PFSK-1 (cell line): ENCODE data around the gene TTC27.

Experiments
- TAF1 ChIP-seq: IDR thresholded peaks from 2 replicates; pipeline ENCODE4 v1.6.1; 2012; ENCODE audit warnings: low read length, control low read depth, borderline replicate concordance; ENCODE audit not compliant: insufficient read depth
- TF ChIP-seq, protein P1 (sequence below), 2 experiments: IDR thresholded peaks; 2 replicates each; pipeline versions ENCODE4 v1.6.1 to v1.8.0; 2011 to 2012; ENCODE audit warnings: low read depth in 2 of 2, low read length in 2 of 2, control low read depth in 1 of 2, inconsistent platforms in 1 of 2, mild to moderate bottlenecking in 1 of 2, moderate library complexity in 1 of 2; ENCODE audit not compliant: insufficient read depth in 1 of 2

DNA sequence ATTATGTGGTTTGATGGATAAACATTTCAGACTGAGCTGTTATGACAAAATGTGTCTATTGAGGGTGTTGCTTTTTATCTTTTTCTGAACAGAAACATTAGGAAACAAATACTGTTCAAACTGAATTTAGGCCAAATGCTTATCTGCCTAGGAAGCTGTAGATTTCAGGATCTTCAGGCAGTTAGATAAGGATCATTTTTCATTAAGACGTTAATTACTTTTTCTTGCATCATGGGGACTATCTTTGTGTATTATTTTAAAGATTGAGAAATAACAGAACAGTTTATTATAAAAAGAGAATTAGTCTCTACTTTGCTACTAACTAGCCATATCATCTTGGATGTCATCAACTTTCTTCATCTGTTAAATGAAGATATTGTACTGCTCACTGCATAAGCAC, 107.5 kb downstream of the TTC27 start:
- no peak for TF ChIP-seq TAF1
- TF ChIP-seq, protein P1, sequence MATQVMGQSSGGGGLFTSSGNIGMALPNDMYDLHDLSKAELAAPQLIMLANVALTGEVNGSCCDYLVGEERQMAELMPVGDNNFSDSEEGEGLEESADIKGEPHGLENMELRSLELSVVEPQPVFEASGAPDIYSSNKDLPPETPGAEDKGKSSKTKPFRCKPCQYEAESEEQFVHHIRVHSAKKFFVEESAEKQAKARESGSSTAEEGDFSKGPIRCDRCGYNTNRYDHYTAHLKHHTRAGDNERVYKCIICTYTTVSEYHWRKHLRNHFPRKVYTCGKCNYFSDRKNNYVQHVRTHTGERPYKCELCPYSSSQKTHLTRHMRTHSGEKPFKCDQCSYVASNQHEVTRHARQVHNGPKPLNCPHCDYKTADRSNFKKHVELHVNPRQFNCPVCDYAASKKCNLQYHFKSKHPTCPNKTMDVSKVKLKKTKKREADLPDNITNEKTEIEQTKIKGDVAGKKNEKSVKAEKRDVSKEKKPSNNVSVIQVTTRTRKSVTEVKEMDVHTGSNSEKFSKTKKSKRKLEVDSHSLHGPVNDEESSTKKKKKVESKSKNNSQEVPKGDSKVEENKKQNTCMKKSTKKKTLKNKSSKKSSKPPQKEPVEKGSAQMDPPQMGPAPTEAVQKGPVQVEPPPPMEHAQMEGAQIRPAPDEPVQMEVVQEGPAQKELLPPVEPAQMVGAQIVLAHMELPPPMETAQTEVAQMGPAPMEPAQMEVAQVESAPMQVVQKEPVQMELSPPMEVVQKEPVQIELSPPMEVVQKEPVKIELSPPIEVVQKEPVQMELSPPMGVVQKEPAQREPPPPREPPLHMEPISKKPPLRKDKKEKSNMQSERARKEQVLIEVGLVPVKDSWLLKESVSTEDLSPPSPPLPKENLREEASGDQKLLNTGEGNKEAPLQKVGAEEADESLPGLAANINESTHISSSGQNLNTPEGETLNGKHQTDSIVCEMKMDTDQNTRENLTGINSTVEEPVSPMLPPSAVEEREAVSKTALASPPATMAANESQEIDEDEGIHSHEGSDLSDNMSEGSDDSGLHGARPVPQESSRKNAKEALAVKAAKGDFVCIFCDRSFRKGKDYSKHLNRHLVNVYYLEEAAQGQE (IDR thresholded peaks at IDR 0.05; ENCODE audit: insufficient read depth in 1 of 2, low read depth in 2 of 2, low read length in 2 of 2) = no peak
